H1 (cell line): ENCODE data around the gene FLT1. TPM values are rescaled to one million over a fixed set of nuclear protein-coding genes. Genes with fewer than 3 reads are reported as not detected.

Experiments
- CTCF ChIA-PET: fragments of 300-600 bp; sonication (Branson Sonifier 250); formaldehyde crosslinking; loops from one replicate; lab custom pipeline; 2021; ENCODE audit not compliant: partially characterized antibody; lab: Charles Lee
- POLR2A ChIA-PET: fragments of 300-600 bp; sonication (Branson Sonifier 250); formaldehyde crosslinking; loops from one replicate; lab custom pipeline; 2021; ENCODE audit warnings: inconsistent platforms; ENCODE audit not compliant: partially characterized antibody; lab: Charles Lee
- DNase-seq, 2 experiments: peaks; one replicate each; pipeline versions ENCODE4 v3.0.0 to v3.0.0-alpha.2; 2010 to 2022; ENCODE audit warnings: low spot score in 2 of 2, low read depth in 1 of 2, mixed read lengths in 1 of 2
- FAIRE-seq: peaks from 2 replicates; lab custom pipeline; 2011; peaks lifted over from hg19 to GRCh38; lab: Jason Lieb, UNC
- H2AFZ ChIP-seq: 2 replicates; pipeline ENCODE4 v1.8.1; 2012; ENCODE audit warnings: low read length, inconsistent platforms
- H2AK5ac ChIP-seq: 2 replicates; pipeline ENCODE4 v1.6.1; 2013; ENCODE audit warnings: low read depth, low read length
- H2BK120ac ChIP-seq: replicated peaks from 2 replicates; pipeline ENCODE3; 2013; ENCODE audit warnings: low read depth, low read length, inconsistent platforms
- H2BK12ac ChIP-seq: 2 replicates; pipeline ENCODE4 v1.6.1; 2013; ENCODE audit warnings: low read depth, low read length
- H2BK15ac ChIP-seq: 2 replicates; pipeline ENCODE4 v1.6.1; 2013; ENCODE audit warnings: low read length
- H2BK20ac ChIP-seq: 2 replicates; pipeline ENCODE4 v1.6.1; 2013; ENCODE audit warnings: low read length
- H2BK5ac ChIP-seq: 2 replicates; pipeline ENCODE4 v1.6.1; 2013; ENCODE audit warnings: low read depth, low read length
- H3K14ac ChIP-seq: 2 replicates; pipeline ENCODE4 v1.6.1; 2013; ENCODE audit warnings: inconsistent platforms; ENCODE audit not compliant: insufficient read length
- H3K18ac ChIP-seq: 2 replicates; pipeline ENCODE4 v1.6.1; 2013; ENCODE audit warnings: low read length; ENCODE audit errors: extremely low read depth
- H3K23ac ChIP-seq: 2 replicates; pipeline ENCODE4 v1.6.1; 2013; ENCODE audit warnings: inconsistent platforms; ENCODE audit not compliant: insufficient read length
- H3K23me2 ChIP-seq: 2 replicates; pipeline ENCODE4 v1.6.1; 2013; ENCODE audit warnings: low read depth, low read length
- H3K27ac ChIP-seq: 2 replicates; pipeline ENCODE4 v1.6.1; 2011; ENCODE audit warnings: low read depth, low read length, inconsistent platforms
- H3K27me3 ChIP-seq, 4 experiments: replicated peaks in 1 of 4; 1 replicate in 1 of 4; 2 replicates in 3 of 4; pipeline versions ENCODE4 v1.6.1 to v1.8.1; 2011 to 2013; ENCODE audit warnings: low read length in 3 of 4, mild to moderate bottlenecking in 3 of 4, inconsistent platforms in 2 of 4, mixed read lengths in 2 of 4, moderate library complexity in 1 of 4; ENCODE audit not compliant: control insufficient read depth in 3 of 4, insufficient read depth in 3 of 4; ENCODE audit errors: extremely low read depth in 1 of 4
- H3K36me3 ChIP-seq, 4 experiments: 2 replicates each; pipeline versions ENCODE4 v1.6.1 to v1.8.1; 2011 to 2013; ENCODE audit warnings: mild to moderate bottlenecking in 4 of 4, low read length in 3 of 4, moderate library complexity in 2 of 4, control low read depth in 1 of 4, inconsistent platforms in 1 of 4; ENCODE audit not compliant: insufficient read depth in 4 of 4, control insufficient read depth in 2 of 4
- H3K4ac ChIP-seq: replicated peaks from 2 replicates; pipeline ENCODE3; 2013; ENCODE audit warnings: low read length, low read depth, mixed read lengths, inconsistent platforms; ENCODE audit not compliant: insufficient read length
- H3K4me1 ChIP-seq, 4 experiments: replicated peaks in 1 of 4; 1 replicate in 1 of 4; 2 replicates in 3 of 4; pipeline versions ENCODE4 v1.6.1 to v1.8.1; 2011 to 2013; ENCODE audit warnings: low read length in 3 of 4, inconsistent platforms in 2 of 4, mixed read lengths in 1 of 4; ENCODE audit not compliant: insufficient read depth in 4 of 4, control insufficient read depth in 3 of 4
- H3K4me2 ChIP-seq, 2 experiments: 2 replicates each; pipeline versions ENCODE4 v1.6.1 to v1.8.1; 2011 to 2013; ENCODE audit warnings: low read depth in 2 of 2, low read length in 2 of 2, control low read depth in 1 of 2, inconsistent platforms in 1 of 2, mild to moderate bottlenecking in 1 of 2; ENCODE audit not compliant: insufficient read depth in 1 of 2
- H3K4me3 ChIP-seq, 4 experiments: fragments of 200-600, 300-600 bp in 1 of 4; sonication (generic), shearing (Covaris generic), sonication (Bioruptor Twin) in 1 of 4; 2 replicates each; pipeline versions ENCODE4 v1.5.1 to v1.8.1; 2011 to 2016; ENCODE audit warnings: low read length in 4 of 4, low read depth in 3 of 4, control low read depth in 2 of 4, inconsistent platforms in 2 of 4, mild to moderate bottlenecking in 2 of 4, mixed read lengths in 1 of 4, moderate library complexity in 1 of 4; ENCODE audit not compliant: insufficient read depth in 2 of 4; ENCODE audit errors: extremely low read depth in 1 of 4
- H3K56ac ChIP-seq: replicated peaks from 2 replicates; pipeline ENCODE3; 2013; ENCODE audit warnings: low read depth, mild to moderate bottlenecking, mixed read lengths, low read length, inconsistent platforms; ENCODE audit not compliant: insufficient read length
- H3K79me1 ChIP-seq: 2 replicates; pipeline ENCODE4 v1.6.1; 2013; ENCODE audit warnings: low read depth, low read length, control low read depth
- H3K79me2 ChIP-seq, 2 experiments: 2 replicates each; pipeline versions ENCODE4 v1.6.1 to v1.8.1; 2012 to 2013; ENCODE audit warnings: low read length in 2 of 2, mild to moderate bottlenecking in 2 of 2, inconsistent platforms in 1 of 2; ENCODE audit not compliant: insufficient read depth in 2 of 2, control insufficient read depth in 1 of 2
- H3K9ac ChIP-seq, 4 experiments: replicated peaks in 1 of 4; 1 replicate in 1 of 4; 2 replicates in 3 of 4; pipeline versions ENCODE4 v1.6.1 to v1.8.1; 2011 to 2013; ENCODE audit warnings: low read depth in 3 of 4, low read length in 3 of 4, control low read depth in 2 of 4, mild to moderate bottlenecking in 2 of 4, moderate library complexity in 2 of 4, inconsistent platforms in 1 of 4; ENCODE audit errors: extremely low read depth in 1 of 4
- H3K9me3 ChIP-seq, 2 experiments: 2 replicates each; pipeline versions ENCODE4 v1.6.1 to v1.8.1; 2012 to 2013; ENCODE audit warnings: mild to moderate bottlenecking in 2 of 2, moderate library complexity in 2 of 2, control low read depth in 1 of 2, inconsistent platforms in 1 of 2, low read depth in 1 of 2, low read length in 1 of 2, mixed read lengths in 1 of 2; ENCODE audit not compliant: insufficient read depth in 2 of 2
- H4K20me1 ChIP-seq, 2 experiments: replicated peaks in 1 of 2; 2 replicates each; pipeline versions ENCODE3 to v1.8.1; 2011 to 2013; ENCODE audit warnings: inconsistent platforms in 2 of 2, low read length in 2 of 2, mild to moderate bottlenecking in 1 of 2; ENCODE audit not compliant: insufficient read depth in 2 of 2, control insufficient read depth in 1 of 2
- H4K5ac ChIP-seq: 2 replicates; pipeline ENCODE4 v1.6.1; 2013; ENCODE audit warnings: low read length, low read depth, mixed read lengths, inconsistent platforms; ENCODE audit not compliant: insufficient read length
- H4K8ac ChIP-seq: 2 replicates; pipeline ENCODE4 v1.8.0; 2013; ENCODE audit warnings: mild to moderate bottlenecking, moderate library complexity, low read length, inconsistent platforms; ENCODE audit not compliant: insufficient read depth; ENCODE audit errors: extremely low read depth
- H4K91ac ChIP-seq: replicated peaks from 2 replicates; pipeline ENCODE3; 2013; ENCODE audit warnings: low read length, mixed read lengths, inconsistent platforms; ENCODE audit not compliant: insufficient read length
- GABPA ChIP-seq: IDR thresholded peaks from 2 replicates; pipeline ENCODE4 v1.6.1; 2011; ENCODE audit warnings: mild to moderate bottlenecking, low read length, moderate library complexity, borderline replicate concordance; ENCODE audit not compliant: insufficient read depth
- NANOG ChIP-seq: IDR thresholded peaks from 2 replicates; pipeline ENCODE4 v1.6.1; 2011; ENCODE audit warnings: low read length, low read depth, mild to moderate bottlenecking, inconsistent platforms; ENCODE audit not compliant: insufficient read depth, poor library complexity, severe bottlenecking
- SP4 ChIP-seq: IDR thresholded peaks from 2 replicates; pipeline ENCODE4 v1.6.1; 2012; ENCODE audit warnings: low read length, inconsistent platforms
- TAF1 ChIP-seq: IDR thresholded peaks from 2 replicates; pipeline ENCODE4 v1.6.1; 2011; ENCODE audit warnings: mild to moderate bottlenecking, low read depth, low read length
- WGBS, 2 experiments: shearing (Covaris generic) in 1 of 2; methylation state at CpG; one replicate each; pipeline versions ENCODE4 v1.1.6 to v1.1.7; 2013 to 2015; ENCODE audit warnings: low lambda C conversion rate in 2 of 2, mixed read lengths in 2 of 2, inconsistent platforms in 1 of 2, low coverage in 1 of 2, missing lambda C conversion rate in 1 of 2; ENCODE audit not compliant: insufficient replicate concordance in 2 of 2, insufficient coverage in 1 of 2, insufficient read length in 1 of 2; ENCODE audit errors: extremely low coverage in 1 of 2, missing lambda C conversion rate in 1 of 2; 5-methylcytosine and 5-hydroxymethylcytosine counted together
- polyA plus RNA-seq, 7 experiments: library from polyadenylated mRNA; depleted of rRNA in 3 of 7; stranded (reverse) in 5 of 7; unstranded in 2 of 7; fragments of >200 nt in 5 of 7; fragments of 200-250 nt in 2 of 7; gene quantifications; 1 replicate in 5 of 7; 2 replicates in 1 of 7; 4 replicates in 1 of 7; pipeline versions ENCODE4 v1.2.1 to v1.2.3, GENCODE V29; 2011 to 2013; ENCODE audit warnings: missing spikeins in 2 of 7, mixed read lengths in 2 of 7
- total RNA-seq: library from RNA; stranded (reverse); fragmentation: NEBNext Ultra II Directional; extraction: Animal tissue kit (Norgen Biotek cat#: 25700); gene quantifications from 2 replicates; pipeline ENCODE4 v1.2.1, GENCODE V29; 2021
- TF ChIP-seq, protein P1 (sequence below), 3 experiments: IDR thresholded peaks; 1 replicate in 2 of 3; 2 replicates in 1 of 3; pipeline versions ENCODE4 v1.5.1 to v1.6.1; 2011; ENCODE audit warnings: low read length in 3 of 3, mild to moderate bottlenecking in 3 of 3, inconsistent platforms in 2 of 3, low read depth in 1 of 3, moderate library complexity in 1 of 3; ENCODE audit not compliant: insufficient read depth in 1 of 3; ENCODE audit errors: control extremely low read depth in 1 of 3

FLT1 gene
- total and polyA plus RNA-seq, 2 of the 8 experiments (the other 6 are each of a cell fraction or from before 2014, with no cell fraction given), result 19.7 to 90.2 TPM

DNA sequence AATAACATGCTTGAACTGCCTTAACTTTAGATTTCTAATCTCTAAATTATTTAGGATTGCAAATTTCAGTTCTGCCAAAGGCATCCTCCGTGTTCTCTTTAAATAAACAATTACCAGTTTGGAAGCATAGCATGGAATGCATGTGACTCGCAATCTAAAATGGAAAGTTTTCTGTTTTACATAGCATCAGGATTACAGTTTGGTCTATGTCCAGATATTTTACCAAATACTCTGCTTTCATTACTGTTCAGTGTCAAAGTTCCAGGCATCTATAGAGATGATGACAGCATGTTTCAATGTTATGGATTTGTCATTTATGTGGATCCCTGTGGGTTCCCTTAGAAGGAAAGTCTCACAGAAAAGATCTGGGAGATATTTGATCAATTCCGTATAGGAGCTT lies 16.8 kb downstream of the FLT1 start:
- H2AFZ ChIP-seq, result no peak overlapping the region
- POLR2A ChIA-PET, result interaction anchor here (1.6 kb wide), 1 partner anchor 18 kb away, joined by 5 read pairs; no protein-coding TSS in a partner anchor
- no peak overlapping the region for H3K14ac ChIP-seq
- peaks cover 0 to 6% of the 10 kb centered on the region in 2 experiments for H4K20me1 ChIP-seq
- no peak overlapping the region for H4K8ac ChIP-seq
- no peak overlapping the region for H2BK20ac ChIP-seq
- no peaks in the 10 kb centered on the region for H3K23me2 ChIP-seq
- no peak overlapping the region for H2BK120ac ChIP-seq
- H2BK15ac ChIP-seq, result no peak overlapping the region
- H3K4me1 ChIP-seq, result peaks cover 2 to 8% (median 5%) of the 10 kb centered on the region in 4 experiments; a peak in 5 of 7 replicates
- H3K27me3 ChIP-seq, result no peaks in the 10 kb centered on the region
- H3K36me3 ChIP-seq, result peaks cover 0 to 2% (median 0%) of the 10 kb centered on the region in 4 experiments; a peak in 3 of 8 replicates
- FAIRE-seq, result no peak
- no peak overlapping the region for H3K9ac ChIP-seq
- H4K5ac ChIP-seq, result no peak overlapping the region
- H3K18ac ChIP-seq, result no peak overlapping the region
- H2BK5ac ChIP-seq, result no peak overlapping the region
- no peak overlapping the region for H2BK12ac ChIP-seq
- H3K23ac ChIP-seq, result no peak overlapping the region
- TF ChIP-seq NANOG (no peak), SP4 (no peak), TAF1 (no peak), GABPA (no peak)
- TF ChIP-seq, protein P1, sequence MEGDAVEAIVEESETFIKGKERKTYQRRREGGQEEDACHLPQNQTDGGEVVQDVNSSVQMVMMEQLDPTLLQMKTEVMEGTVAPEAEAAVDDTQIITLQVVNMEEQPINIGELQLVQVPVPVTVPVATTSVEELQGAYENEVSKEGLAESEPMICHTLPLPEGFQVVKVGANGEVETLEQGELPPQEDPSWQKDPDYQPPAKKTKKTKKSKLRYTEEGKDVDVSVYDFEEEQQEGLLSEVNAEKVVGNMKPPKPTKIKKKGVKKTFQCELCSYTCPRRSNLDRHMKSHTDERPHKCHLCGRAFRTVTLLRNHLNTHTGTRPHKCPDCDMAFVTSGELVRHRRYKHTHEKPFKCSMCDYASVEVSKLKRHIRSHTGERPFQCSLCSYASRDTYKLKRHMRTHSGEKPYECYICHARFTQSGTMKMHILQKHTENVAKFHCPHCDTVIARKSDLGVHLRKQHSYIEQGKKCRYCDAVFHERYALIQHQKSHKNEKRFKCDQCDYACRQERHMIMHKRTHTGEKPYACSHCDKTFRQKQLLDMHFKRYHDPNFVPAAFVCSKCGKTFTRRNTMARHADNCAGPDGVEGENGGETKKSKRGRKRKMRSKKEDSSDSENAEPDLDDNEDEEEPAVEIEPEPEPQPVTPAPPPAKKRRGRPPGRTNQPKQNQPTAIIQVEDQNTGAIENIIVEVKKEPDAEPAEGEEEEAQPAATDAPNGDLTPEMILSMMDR (IDR thresholded peaks at IDR 0.05; ENCODE audit: control extremely low read depth in 1 of 3, insufficient read depth in 1 of 3, low read depth in 1 of 3, low read length in 3 of 3), result no peak
- no peak overlapping the region for H3K56ac ChIP-seq
- H3K79me2 ChIP-seq, result peaks cover 0 to 97% of the 10 kb centered on the region in 2 experiments; a peak in 3 of 4 replicates
- H3K4ac ChIP-seq, result no peak overlapping the region
- no peak overlapping the region for H4K91ac ChIP-seq
- H2AK5ac ChIP-seq, result no peak overlapping the region
- no peak overlapping the region for H3K4me3 ChIP-seq
- H3K79me1 ChIP-seq, result no peaks in the 10 kb centered on the region; the same call in 1 of the 2 replicates
- peaks cover 0 to 3% of the 10 kb centered on the region in 2 experiments; a peak in 2 of 4 replicates for H3K9me3 ChIP-seq
- CTCF ChIA-PET, result no interaction called here
- no peak for DNase-seq
- H3K4me2 ChIP-seq, result no peak overlapping the region
- H3K27ac ChIP-seq, result no peak overlapping the region
- WGBS, 2 experiments, result 88% methylated on average over 3 of the region's 3 CpGs; no CpG with 5 or more reads in 1 of the 2 experiments
